GM20431 (cell line): ENCODE results near the gene PHF23.

Experiments used
- in situ Hi-C: fragments of 300-500 bp; cut with MseI, MboI; formaldehyde crosslinking; loops from one replicate; pipeline ENCODE4 v1.15.0; 2020; ENCODE audit warnings: low sequenced_read_pairs; ENCODE audit not compliant: unreplicated experiment

PHF23 gene

DNA sequence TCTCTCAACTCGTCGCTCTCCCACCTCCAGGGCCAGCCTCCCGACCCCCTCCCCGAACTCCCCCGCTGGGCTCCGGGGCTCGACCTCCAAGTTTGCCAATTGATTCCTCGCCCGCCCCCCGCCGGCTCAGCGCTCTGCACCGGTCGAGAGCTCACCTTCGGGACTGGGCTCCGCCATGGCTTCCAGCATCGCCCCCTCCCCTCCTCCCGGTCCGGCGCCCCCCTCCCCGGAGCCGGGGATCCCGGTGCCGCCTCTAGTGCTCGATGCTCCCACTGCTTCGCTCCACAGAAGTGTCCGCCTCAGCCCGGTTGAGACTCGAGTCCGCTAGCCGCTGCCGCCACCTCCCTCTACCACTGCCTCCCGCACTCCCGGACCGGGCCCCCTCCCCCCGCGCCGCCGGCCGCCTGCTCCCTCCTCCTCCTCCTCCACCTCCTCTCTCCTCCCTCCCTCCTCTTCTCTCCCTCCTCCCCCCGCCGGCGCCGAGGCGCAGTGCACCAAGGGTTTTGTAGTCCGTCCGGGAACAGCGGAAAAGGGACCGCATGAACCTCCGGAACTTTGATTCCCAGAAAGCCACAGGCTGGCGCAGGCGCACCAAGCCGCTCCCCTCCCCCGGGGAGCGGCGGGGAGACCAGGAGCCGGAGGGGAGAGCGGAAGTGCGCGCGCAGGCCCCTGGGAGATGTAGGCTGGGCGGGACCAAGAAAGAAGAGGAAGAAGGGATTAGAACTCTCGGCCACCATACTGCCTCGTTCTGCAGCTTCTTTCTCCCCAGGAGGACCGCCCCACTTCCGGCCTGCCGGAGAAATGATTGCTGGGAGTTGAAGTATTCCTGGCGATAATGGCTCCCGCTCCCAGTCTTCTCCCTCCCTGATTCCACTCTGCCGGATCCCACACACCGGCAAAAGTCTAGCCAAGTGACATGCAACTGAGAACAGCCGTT, at the start of gene PHF23:
Gene PHF23 (minus strand): TSS at position 367 of the 937 bp plus-strand sequence. CDS start 178 bp downstream, at position 189.
- in situ Hi-C loops, result no loop called here

DNA sequence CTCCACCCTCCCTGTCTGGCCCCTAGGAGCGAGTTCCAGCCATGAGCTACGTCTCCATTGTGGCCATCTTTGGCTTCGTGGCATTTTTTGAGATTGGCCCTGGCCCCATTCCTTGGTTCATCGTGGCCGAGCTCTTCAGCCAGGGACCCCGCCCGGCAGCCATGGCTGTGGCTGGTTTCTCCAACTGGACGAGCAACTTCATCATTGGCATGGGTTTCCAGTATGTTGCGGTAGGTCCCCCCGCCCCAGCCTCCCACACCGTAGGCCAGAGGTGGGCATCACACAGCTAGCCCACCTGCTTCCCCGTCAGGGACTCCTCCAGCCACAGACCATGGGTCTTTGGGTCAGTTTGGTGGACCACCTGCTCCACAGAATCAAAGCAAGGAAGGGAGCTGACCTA, 46.4 kb upstream of the PHF23 start:
- in situ Hi-C loops, result loop anchor here (25.0 kb wide), 1 partner anchor 223 kb away; no protein-coding TSS in a partner anchor

DNA sequence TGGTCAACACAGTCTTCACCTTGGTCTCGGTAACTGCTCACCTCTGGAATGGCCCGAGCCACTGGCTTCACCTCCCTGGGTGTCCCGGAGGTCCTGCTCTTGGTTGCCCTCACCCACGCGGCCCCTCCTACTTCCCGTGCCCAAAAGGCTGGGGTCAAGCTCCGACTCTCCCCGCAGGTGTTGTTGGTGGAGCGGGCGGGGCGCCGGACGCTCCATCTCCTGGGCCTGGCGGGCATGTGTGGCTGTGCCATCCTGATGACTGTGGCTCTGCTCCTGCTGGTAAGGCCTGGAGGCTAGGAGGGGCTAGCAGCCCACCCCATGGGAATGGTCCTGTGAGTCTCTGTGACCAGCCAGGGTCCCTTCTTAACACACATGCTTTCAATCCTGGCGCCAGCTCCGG, 45.7 kb upstream of the PHF23 start:
- in situ Hi-C loops, result loop anchor here (25.0 kb wide), 1 partner anchor 223 kb away; no protein-coding TSS in a partner anchor

DNA sequence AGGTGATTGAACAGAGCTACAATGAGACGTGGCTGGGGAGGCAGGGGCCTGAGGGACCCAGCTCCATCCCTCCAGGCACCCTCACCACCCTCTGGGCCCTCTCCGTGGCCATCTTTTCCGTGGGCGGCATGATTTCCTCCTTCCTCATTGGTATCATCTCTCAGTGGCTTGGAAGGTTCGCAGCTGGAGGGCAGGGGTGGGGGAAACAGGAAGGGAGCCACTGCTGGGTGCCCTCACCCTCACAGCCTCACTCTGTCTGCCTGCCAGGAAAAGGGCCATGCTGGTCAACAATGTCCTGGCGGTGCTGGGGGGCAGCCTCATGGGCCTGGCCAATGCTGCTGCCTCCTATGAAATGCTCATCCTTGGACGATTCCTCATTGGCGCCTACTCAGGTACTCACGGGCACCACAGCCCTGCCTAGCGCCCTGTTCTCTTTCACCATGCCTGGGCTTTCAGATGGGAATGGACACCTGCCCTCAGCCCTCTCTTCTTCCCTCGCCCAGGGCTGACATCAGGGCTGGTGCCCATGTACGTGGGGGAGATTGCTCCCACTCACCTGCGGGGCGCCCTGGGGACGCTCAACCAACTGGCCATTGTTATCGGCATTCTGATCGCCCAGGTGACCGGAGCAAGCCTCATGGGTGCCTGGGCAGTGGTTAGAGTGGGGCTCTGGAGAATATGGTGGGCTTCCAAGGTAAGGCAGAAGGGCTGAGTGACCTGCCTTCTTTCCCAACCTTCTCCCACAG, 44.4 kb upstream of the PHF23 start:
- in situ Hi-C loops, result loop anchor here (25.0 kb wide), 1 partner anchor 221 kb away; no protein-coding TSS in a partner anchor

DNA sequence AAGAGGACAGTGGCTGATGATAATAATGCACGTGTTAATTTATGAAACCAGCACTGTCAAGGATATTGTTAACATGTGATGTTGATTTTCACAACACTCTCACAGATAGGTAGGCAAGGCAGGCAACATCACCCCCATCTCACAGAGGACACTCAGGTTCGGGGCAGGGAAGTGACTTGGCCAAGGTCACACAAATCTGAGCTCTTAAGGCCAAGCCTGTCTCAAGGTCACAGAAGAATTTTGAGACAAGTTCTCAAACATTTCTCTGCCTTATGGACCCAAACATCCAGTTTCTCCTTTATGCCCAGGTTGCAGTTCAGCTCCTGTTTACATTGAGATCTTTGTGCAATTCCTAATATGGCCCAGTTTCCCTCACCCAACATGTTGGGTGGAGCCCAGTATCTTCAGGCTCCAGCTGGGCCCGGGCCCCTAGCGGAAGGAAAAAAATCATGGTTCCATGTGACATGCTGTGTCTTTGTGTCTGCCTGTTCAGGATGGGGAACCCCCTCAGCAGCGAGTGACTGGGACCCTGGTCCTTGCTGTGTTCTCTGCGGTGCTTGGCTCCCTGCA, 43.6 kb upstream of the PHF23 start:
- in situ Hi-C loops, result loop anchor here (25.0 kb wide), 1 partner anchor 221 kb away; no protein-coding TSS in a partner anchor

DNA sequence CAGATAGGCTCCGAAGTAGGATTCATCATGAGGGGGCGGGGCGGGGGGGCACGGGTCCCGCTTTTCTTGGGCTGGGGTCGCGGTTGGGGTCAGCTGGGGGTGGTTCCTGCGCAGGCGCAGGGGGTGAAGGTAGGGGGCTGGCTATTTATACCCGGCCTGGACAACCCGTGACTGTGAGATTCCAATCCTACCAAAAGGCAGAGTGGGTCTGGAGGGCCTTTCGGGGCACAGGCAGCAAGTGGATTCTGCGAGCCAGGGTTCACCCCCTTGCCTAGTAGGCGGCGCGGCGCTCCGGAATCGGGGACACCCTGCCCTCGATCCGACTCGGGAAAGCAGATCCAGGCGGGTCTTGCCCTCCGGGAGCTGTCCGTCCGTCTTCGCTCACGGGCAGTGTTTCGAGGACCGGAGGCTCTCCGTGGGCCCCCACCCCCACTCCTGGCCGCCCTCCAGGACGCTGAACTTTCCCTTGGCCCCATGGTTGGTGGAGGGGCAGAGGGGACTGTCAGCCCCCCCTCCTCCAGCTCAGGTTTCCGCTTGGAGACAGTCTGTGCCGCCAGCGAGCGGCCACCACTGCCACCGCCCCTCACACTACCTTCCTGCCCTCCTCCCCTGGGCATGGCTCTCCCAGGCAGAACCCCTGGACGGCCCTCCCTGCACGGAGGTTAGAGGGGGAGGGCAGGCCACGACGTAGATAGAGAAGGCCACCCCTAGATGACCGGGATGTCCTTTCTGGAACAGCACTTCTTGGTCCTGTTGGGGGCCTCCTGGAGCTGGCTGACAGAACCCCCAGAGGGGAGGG, 42.9 kb upstream of the PHF23 start:
- in situ Hi-C loops, result loop anchor here (25.0 kb wide), 1 partner anchor 220 kb away; no protein-coding TSS in a partner anchor

DNA sequence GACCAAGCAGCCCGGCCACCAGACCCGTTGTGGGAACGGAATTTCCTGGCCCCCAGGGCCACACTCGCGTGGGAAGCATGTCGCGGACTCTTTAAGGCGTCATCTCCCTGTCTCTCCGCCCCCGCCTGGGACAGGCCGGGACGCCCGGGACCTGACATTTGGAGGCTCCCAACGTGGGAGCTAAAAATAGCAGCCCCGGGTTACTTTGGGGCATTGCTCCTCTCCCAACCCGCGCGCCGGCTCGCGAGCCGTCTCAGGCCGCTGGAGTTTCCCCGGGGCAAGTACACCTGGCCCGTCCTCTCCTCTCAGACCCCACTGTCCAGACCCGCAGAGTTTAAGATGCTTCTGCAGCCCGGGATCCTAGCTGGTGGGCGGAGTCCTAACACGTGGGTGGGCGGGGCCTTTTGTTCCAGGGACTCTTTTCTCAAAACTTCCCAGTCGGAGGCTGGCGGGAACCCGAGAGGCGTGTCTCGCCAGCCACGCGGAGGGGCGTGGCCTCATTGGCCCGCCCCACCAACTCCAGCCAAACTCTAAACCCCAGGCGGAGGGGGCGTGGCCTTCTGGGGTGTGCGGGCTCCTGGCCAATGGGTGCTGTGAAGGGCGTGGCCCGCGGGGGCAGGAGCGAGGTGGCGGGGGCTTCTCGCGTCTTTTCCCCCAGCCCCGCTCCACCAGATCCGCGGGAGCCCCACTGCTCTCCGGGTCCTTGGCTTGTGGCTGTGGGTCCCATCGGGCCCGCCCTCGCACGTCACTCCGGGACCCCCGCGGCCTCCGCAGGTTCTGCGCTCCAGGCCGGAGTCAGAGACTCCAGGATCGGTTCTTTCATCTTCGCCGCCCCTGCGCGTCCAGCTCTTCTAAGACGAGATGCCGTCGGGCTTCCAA, 42.1 kb upstream of the PHF23 start, which contains the start of gene SLC2A4:
Gene SLC2A4 (plus strand): TSS at position 645 of the 879 bp plus-strand sequence. CDS start 217 bp downstream, at position 862.
- in situ Hi-C loops, result loop anchor here (25.0 kb wide), 1 partner anchor 219 kb away; no protein-coding TSS in a partner anchor

DNA sequence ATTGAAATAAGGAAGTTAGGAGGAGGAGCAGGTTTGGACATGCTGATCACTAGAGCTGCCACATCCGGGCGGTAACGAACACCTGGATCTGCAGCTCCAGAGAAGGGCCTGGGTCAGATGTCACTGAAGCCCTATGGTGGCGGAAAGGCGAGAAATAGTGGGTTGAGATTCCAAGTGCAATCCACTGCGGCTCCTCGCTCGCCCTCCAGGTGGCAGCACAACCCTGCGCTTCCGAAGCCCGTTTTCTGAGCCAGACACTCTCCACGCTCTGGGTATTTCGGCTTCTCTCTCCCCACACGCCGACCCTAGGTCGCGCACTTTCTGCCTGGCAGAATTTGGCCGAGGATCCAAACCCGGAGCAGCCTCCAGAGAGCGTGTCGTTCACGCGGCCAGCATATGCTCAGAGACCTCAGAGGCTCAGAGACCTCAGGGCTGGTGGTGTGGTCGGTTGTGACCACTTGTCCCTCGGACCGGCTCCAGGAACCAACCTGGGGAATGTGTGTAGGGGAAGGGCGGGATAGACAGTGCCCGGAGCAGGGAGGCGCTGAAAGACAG, 41.3 kb upstream of the PHF23 start:
- in situ Hi-C loops, result loop anchor here (25.0 kb wide), 1 partner anchor 218 kb away; no protein-coding TSS in a partner anchor

DNA sequence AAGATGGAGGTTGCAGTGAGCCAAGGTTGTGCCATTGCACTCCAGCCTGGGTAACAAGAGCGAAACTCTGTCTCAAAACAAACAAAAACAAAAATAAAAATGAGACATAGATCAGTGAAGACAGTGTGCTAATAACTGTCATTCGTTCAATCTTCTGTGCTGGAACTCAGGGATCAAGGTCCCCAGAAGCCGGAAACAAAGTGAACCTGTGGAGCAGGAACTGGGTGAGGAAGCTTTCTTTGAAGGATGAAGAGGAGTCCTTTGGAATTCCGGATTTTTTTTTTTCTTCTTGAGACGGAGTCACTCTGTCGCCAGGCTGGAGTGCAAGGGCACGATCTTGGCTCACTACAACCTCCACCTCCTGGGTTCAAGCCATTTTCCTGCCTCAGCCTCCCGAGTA, 40.2 kb upstream of the PHF23 start:
- in situ Hi-C loops, result loop anchor here (25.0 kb wide), 1 partner anchor 217 kb away; no protein-coding TSS in a partner anchor

DNA sequence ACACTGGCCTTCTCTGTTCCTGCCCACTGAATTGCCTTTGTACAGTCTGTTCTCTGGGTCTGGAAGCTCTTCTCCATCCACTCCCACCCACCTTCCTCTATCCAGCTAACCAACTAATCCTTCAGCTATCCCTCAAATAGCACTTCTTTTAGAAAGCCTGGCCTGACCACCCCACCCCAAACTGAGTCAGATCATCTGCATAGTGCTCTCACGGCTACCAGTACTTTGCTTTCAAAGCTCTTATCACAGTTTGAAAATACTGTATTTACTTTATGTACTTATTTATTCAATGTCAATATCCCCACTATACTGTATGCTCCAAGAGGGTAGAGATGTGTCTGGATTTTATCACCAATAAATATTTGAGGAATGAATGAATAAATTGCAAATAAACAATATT, 27.5 kb upstream of the PHF23 start:
- in situ Hi-C loops, result no loop called here

DNA sequence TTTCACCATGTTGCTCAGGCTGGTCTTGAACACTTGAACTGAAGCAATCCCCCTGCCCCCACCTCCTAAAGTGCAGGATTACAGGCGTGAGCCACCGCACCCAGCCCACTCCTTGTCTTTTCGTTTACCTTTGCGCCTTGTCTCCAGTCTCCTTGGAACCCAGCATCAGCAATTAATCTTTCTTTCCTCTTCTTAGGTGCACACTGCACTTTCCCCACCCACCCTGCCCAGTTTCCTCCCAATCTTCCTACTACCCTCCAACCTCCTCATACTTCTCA, 24.5 kb upstream of the PHF23 start:
- in situ Hi-C loops, result no loop called here

DNA sequence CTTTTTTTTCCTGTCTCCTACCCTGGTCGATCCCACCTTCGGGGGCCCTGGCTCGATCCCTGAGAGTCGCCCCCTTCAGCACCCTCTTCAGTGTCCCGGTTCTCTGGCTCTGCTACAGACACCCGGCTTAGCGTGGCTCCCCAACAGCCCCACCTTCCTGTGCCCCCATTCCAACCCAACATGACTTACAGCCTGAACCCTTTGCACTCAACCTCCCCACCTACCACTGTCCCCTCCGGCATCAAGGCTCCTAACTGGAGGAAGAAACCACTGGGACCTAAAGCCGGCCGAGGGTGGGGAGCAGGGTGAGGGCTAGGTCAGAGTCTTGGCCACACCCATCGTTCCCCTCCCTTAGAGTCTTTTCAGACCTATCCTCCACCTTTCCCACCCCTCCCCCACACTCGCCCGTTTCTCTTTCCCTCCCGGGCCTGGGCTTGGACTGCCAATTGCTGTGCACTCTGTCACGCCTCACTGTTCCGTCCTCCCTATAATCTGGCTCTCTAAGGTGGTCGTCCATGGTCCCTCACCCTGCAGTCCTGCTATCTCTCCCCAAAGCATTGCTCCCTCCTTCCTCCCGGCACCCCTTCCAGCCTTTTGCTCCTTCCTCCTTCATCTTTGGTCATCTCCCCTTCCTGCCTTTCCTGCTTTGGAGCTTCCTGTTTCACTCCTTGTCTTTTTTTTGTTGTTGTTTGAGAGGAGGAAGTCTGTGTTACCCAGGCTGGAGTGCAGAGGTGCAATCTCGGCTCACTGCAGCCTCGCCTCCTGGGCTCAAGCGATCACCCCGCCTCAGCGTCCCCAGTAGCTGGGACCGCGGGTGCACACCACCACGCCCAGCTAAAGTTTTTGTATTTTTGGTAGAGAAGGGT, 23.9 kb upstream of the PHF23 start:
- in situ Hi-C loops, result no loop called here

DNA sequence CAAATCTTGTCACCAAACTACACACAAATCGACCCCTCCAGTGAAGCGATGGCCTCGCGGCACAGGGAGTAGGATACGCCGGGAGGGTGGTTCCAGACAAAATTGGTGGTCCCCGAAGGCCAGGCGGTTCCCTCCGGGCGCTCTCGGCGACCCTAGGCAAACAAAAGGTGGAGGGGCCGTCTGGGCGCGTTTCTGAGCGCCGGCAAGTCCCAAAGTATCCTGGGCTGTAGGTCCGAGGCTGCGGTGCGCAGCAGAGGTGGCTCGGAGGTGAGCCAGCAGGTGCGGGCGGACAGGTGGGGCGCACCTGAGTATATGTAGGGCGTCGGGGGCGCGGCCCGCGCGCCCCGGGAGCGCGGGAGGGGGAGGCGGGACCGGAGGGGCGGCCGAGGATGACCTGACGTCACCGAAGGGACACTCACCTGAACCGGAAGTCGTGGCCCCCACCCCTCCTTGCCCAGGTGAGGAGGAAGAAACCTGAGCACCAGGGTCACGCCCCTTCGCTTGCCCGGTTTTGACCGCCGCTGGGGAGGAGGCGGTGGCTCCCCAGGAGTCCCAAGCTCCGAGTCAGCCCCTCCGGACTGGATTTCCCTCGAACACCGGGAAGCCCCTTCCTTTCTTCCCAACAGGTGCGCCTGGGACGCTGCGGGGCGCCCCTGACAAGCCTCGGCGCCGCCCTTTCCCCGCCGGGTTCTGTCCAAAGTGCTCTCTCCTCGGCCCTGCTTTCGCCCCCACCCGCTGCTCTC, 23.1 kb upstream of the PHF23 start, which contains the start of gene CLDN7:
Gene CLDN7 (minus strand): TSS at position 287 of the 743 bp plus-strand sequence. CDS start 435 bp downstream, outside the sequence.
- in situ Hi-C loops, result no loop called here

DNA sequence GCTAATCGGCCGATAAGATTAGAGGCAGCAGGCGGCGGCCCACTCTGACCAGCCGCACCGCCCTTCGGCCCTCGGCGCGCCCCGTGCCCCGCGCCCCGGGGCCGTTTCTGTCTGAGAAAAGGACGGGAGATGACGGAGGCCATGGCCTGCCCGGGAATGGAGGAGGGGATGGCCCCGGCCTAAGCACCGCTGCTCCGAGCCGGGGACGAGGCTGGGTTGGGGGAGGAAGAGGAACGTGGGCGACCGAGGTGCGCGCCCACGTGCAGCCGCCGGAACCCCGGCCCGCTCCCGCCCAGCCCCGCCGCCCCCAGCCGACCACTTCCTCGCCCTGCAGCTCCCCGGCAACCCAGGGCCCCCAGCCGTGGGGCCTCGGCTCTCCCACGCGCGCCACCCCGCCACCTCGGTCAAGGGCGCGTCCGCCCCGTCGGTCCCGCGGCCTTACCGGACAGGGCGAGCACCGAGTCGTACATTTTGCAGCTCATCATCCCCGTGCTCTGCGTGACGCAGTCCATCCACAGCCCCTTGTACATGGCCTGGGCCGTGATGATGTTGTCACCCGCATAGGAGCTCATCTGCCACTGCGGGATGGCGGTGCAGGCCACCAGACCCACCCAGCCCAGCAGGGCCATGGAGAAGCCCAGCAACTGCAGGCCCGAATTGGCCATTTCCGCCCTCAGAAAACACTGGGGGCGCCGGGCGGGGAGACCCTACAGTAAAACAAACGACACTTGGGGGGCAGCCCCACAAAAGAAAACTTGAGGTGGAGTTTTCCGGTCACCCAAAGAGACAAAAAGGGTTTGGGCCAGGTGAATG, 22.3 kb upstream of the PHF23 start:
- in situ Hi-C loops, result no loop called here

DNA sequence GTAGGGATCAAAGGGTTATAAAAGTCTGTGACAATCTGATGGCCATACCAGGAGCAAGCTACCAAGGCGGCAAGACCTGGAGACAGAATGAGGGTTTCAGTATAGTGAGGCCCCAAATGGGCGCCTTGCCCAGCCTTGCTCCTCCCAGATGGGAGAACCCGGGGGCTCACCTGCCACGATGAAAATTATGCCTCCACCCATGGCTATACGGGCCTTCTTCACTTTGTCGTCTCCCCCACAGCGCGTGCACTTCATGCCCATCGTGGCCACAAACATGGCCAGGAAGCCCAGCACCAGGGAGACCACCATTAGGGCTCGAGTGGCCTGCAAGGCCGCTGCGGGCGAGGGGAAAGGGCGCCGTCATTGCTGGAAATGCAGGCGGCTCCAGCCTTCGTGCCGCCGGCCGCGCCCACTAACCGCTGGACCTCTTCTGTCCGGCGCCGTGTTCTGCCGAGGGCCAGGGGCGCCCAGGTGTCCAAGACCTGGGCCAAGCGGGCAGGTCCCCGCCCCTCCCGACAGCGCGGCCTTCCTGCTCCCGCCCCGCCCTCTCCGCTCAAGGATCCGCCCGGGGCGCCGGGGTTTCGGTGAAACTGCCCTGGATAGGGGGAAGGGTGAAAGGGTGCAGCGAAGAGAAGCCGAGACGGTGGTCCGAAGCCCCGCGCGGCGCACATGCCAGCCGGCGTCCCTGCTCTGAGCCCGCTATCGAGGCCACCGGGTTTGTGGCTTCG, 21.6 kb upstream of the PHF23 start:
- in situ Hi-C loops, result no loop called here
